Dendritic cell treated with granulocyte-macrophage colony-stimulating factor and Interleukin-4, amounts not matched to agents 40 ng/mL and 50 ng/mL, for 4 days (primary cell): ENCODE measurements around the gene SEMA3E.

Source experiments
- H3K27ac Mint-ChIP-seq: one replicate; pipeline ENCODE4 v1.8.0; 2022; ENCODE audit warnings: mild to moderate bottlenecking, mixed read lengths
- H3K27me3 Mint-ChIP-seq: one replicate; pipeline ENCODE4 v1.8.0; 2022; ENCODE audit warnings: mild to moderate bottlenecking, mixed read lengths
- H3K36me3 Mint-ChIP-seq: one replicate; pipeline ENCODE4 v1.8.0; 2022; ENCODE audit warnings: low read depth, mixed read lengths
- H3K4me1 Mint-ChIP-seq: one replicate; pipeline ENCODE4 v1.8.0; 2022; ENCODE audit warnings: low read depth, mixed read lengths
- H3K4me3 Mint-ChIP-seq: one replicate; pipeline ENCODE4 v1.8.0; 2022; ENCODE audit warnings: mild to moderate bottlenecking, moderate library complexity, mixed read lengths
- H3K9me3 Mint-ChIP-seq: one replicate; pipeline ENCODE4 v1.8.0; 2022; ENCODE audit warnings: mixed read lengths
- intact Hi-C: fragments of 100-400 bp; cut with micrococcal nuclease; formaldehyde crosslinking; loops from one replicate; pipeline ENCODE4 v1.15.0; 2022

The SEMA3E gene

GRCh38 chr7:83337050-83337449 is 311.9 kb downstream of the SEMA3E start:
- Mint-ChIP-seq H3K4me3 (no peak overlapping the region), H3K36me3 (no peaks in the 10 kb centered on the region), H3K27ac (no peak overlapping the region), H3K9me3 (peaks cover 9% of the 10 kb centered on the region), H3K27me3 (no peaks in the 10 kb centered on the region), H3K4me1 (no peaks in the 10 kb centered on the region)
- intact Hi-C loops = no loop called here

- no peaks in the 10 kb centered on the region for H3K4me1 Mint-ChIP-seq
- H3K4me3 Mint-ChIP-seq = no peak overlapping the region
- intact Hi-C loops = no loop called here
- H3K36me3 Mint-ChIP-seq = no peaks in the 10 kb centered on the region
- H3K27ac Mint-ChIP-seq = no peak overlapping the region
- peaks cover 6% of the 10 kb centered on the region for H3K9me3 Mint-ChIP-seq
- H3K27me3 Mint-ChIP-seq = no peaks in the 10 kb centered on the region
Measured at GRCh38 chr7:83326223-83326622, 322.7 kb downstream of the SEMA3E start.

GRCh38 chr7:83325083-83325482 is 323.9 kb downstream of the SEMA3E start:
- intact Hi-C loops = no loop called here
- Mint-ChIP-seq H3K4me3 (no peak overlapping the region), H3K36me3 (no peaks in the 10 kb centered on the region), H3K4me1 (no peaks in the 10 kb centered on the region), H3K9me3 (peaks cover 6% of the 10 kb centered on the region), H3K27me3 (no peaks in the 10 kb centered on the region), H3K27ac (no peak overlapping the region)

GRCh38 chr7:83324596-83324995 is 324.3 kb downstream of the SEMA3E start:
- Mint-ChIP-seq H3K4me3 (no peak overlapping the region), H3K9me3 (peaks cover 6% of the 10 kb centered on the region), H3K27ac (no peak overlapping the region), H3K27me3 (no peaks in the 10 kb centered on the region), H3K4me1 (no peaks in the 10 kb centered on the region), H3K36me3 (no peaks in the 10 kb centered on the region)
- intact Hi-C loops = no loop called here

GRCh38 chr7:83321011-83321410 is 327.9 kb downstream of the SEMA3E start:
- intact Hi-C loops = no loop called here
- Mint-ChIP-seq H3K4me3 (no peak overlapping the region), H3K4me1 (no peaks in the 10 kb centered on the region), H3K9me3 (no peaks in the 10 kb centered on the region), H3K27ac (no peak overlapping the region), H3K27me3 (no peaks in the 10 kb centered on the region), H3K36me3 (no peaks in the 10 kb centered on the region)

- Mint-ChIP-seq H3K27ac (no peak overlapping the region), H3K27me3 (no peaks in the 10 kb centered on the region), H3K4me1 (no peaks in the 10 kb centered on the region), H3K36me3 (no peaks in the 10 kb centered on the region), H3K9me3 (no peaks in the 10 kb centered on the region), H3K4me3 (no peak overlapping the region)
- intact Hi-C loops = no loop called here
Measured at GRCh38 chr7:83313931-83314330, 335.0 kb downstream of the SEMA3E start.
